DOHH2 (cell line): ENCODE measurements around the gene PTPRK.

Source experiments
- H3F3A ChIP-seq: fragments of 200-600 bp; sonication (generic), shearing (Covaris generic); 2 replicates; pipeline ENCODE4 v1.6.0; 2016; ENCODE audit warnings: antibody characterized with exemption, mild to moderate bottlenecking; ENCODE audit not compliant: control insufficient read depth, insufficient read depth
- H3K27ac ChIP-seq: fragments of 200-600 bp; sonication (generic); 2 replicates; pipeline ENCODE4 v1.5.1; 2014; ENCODE audit warnings: low read depth, mild to moderate bottlenecking, low read length, moderate library complexity
- H3K27me3 ChIP-seq: fragments of 200-600 bp; sonication (generic); 2 replicates; pipeline ENCODE4 v1.6.1; 2014; ENCODE audit warnings: mild to moderate bottlenecking, low read length, mixed read lengths; ENCODE audit not compliant: control insufficient read depth
- H3K36me3 ChIP-seq: fragments of 200-600 bp; sonication (generic); 2 replicates; pipeline ENCODE4 v1.6.1; 2014; ENCODE audit warnings: mild to moderate bottlenecking, low read length, moderate library complexity, mixed read lengths; ENCODE audit not compliant: control insufficient read depth
- H3K4me1 ChIP-seq: fragments of 200-600 bp; sonication (generic); 2 replicates; pipeline ENCODE4 v1.6.1; 2014; ENCODE audit warnings: mild to moderate bottlenecking, low read length, mixed read lengths; ENCODE audit not compliant: control insufficient read depth
- H3K4me2 ChIP-seq: fragments of 200-600 bp; sonication (generic); 2 replicates; pipeline ENCODE4 v1.6.0; 2014; ENCODE audit warnings: mild to moderate bottlenecking, low read length, moderate library complexity
- H3K4me3 ChIP-seq: fragments of 200-600 bp; sonication (generic); 2 replicates; pipeline ENCODE4 v1.5.1; 2014; ENCODE audit warnings: mild to moderate bottlenecking, low read length, mixed read lengths
- H3K79me2 ChIP-seq: fragments of 200-600 bp; sonication (generic); 2 replicates; pipeline ENCODE4 v1.6.1; 2014; ENCODE audit warnings: mild to moderate bottlenecking, low read length, mixed read lengths; ENCODE audit not compliant: control insufficient read depth
- H3K9me2 ChIP-seq: fragments of 200-600 bp; sonication (generic); replicated peaks from 2 replicates; pipeline ENCODE4 v1.6.1; 2014; ENCODE audit warnings: mild to moderate bottlenecking, low read length, mixed read lengths; ENCODE audit not compliant: control insufficient read depth
- H3K9me3 ChIP-seq: fragments of 200-600 bp; sonication (generic); 2 replicates; pipeline ENCODE4 v1.6.1; 2014; ENCODE audit warnings: antibody characterized with exemption, low read length, mixed read lengths; ENCODE audit not compliant: control insufficient read depth, insufficient read depth
- H4K20me1 ChIP-seq: fragments of 200-600 bp; sonication (generic); 2 replicates; pipeline ENCODE4 v1.6.0; 2014; ENCODE audit warnings: low read depth, mild to moderate bottlenecking, antibody characterized with exemption, low read length, moderate library complexity; ENCODE audit not compliant: control insufficient read depth, insufficient read depth
- EZH2phosphoT487 ChIP-seq: fragments of 200-600 bp; sonication (generic); IDR thresholded peaks from 2 replicates; pipeline ENCODE4 v1.6.1; 2017; ENCODE audit warnings: borderline replicate concordance, mild to moderate bottlenecking, antibody characterized with exemption, low read length, moderate library complexity, mixed read lengths
- TF ChIP-seq, protein P1 (sequence below): fragments of 200-600 bp; sonication (generic); IDR thresholded peaks from one replicate; pipeline ENCODE4 v1.5.1; 2014; ENCODE audit warnings: antibody characterized with exemption, mild to moderate bottlenecking, low read depth, low read length; ENCODE audit not compliant: poor library complexity, severe bottlenecking

PTPRK gene

DNA sequence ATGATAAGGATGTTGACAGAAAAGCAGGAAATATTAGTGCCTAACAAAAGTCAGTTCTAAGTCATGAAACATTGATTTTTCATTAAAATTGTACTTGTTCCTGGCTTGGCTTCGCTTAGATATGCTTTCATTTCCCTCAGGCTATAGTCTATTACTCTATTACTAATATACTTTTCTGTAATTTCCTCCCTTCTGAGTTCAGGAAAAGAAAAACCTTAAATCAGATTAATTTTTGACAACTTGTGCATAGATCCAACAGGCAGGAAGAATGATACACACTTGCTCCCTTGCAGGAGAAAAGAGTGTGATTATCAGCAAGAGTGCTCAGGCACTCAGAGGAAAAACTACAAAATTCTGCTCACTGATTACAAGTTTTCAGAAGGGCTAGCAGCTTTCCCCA lies 474.4 kb downstream of the PTPRK start:
- H3K4me3 ChIP-seq = no peak overlapping the region
- H3K27me3 ChIP-seq = no peaks in the 10 kb centered on the region

DNA sequence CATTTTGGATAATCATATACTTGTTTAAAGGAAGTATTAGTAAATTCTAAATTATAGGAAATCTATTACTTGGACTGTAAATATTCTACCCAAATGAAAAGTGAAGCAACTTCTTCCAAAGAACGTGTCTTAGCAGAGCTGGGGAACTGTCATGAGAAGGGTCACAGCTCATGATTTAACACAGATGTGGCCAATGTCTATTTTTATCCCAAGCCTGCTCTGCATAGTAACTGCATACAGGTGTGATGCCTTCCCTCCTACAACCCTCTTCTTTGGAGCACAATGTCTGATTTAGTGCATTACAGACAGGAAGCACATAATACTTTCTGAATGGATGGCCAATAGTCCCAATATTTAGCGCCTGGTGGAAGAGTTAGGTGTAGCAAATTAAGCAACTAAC lies 480.9 kb downstream of the PTPRK start:
- no peaks in the 10 kb centered on the region for H3K9me2 ChIP-seq

More for the DNA sequence above, 474.4 kb downstream of the PTPRK start:
- H3K4me2 ChIP-seq = no peak overlapping the region
- H3K9me3 ChIP-seq = no peaks in the 10 kb centered on the region
- TF ChIP-seq, protein P1, sequence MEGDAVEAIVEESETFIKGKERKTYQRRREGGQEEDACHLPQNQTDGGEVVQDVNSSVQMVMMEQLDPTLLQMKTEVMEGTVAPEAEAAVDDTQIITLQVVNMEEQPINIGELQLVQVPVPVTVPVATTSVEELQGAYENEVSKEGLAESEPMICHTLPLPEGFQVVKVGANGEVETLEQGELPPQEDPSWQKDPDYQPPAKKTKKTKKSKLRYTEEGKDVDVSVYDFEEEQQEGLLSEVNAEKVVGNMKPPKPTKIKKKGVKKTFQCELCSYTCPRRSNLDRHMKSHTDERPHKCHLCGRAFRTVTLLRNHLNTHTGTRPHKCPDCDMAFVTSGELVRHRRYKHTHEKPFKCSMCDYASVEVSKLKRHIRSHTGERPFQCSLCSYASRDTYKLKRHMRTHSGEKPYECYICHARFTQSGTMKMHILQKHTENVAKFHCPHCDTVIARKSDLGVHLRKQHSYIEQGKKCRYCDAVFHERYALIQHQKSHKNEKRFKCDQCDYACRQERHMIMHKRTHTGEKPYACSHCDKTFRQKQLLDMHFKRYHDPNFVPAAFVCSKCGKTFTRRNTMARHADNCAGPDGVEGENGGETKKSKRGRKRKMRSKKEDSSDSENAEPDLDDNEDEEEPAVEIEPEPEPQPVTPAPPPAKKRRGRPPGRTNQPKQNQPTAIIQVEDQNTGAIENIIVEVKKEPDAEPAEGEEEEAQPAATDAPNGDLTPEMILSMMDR = no peak
- no peak for TF ChIP-seq EZH2phosphoT487
- no peak overlapping the region for H3K27ac ChIP-seq
- no peaks in the 10 kb centered on the region for H3K9me2 ChIP-seq
- H3F3A ChIP-seq = no peaks in the 10 kb centered on the region
- no peaks in the 10 kb centered on the region for H3K36me3 ChIP-seq
- no peaks in the 10 kb centered on the region for H4K20me1 ChIP-seq
- H3K4me1 ChIP-seq = no peaks in the 10 kb centered on the region
- no peaks in the 10 kb centered on the region for H3K79me2 ChIP-seq

DNA sequence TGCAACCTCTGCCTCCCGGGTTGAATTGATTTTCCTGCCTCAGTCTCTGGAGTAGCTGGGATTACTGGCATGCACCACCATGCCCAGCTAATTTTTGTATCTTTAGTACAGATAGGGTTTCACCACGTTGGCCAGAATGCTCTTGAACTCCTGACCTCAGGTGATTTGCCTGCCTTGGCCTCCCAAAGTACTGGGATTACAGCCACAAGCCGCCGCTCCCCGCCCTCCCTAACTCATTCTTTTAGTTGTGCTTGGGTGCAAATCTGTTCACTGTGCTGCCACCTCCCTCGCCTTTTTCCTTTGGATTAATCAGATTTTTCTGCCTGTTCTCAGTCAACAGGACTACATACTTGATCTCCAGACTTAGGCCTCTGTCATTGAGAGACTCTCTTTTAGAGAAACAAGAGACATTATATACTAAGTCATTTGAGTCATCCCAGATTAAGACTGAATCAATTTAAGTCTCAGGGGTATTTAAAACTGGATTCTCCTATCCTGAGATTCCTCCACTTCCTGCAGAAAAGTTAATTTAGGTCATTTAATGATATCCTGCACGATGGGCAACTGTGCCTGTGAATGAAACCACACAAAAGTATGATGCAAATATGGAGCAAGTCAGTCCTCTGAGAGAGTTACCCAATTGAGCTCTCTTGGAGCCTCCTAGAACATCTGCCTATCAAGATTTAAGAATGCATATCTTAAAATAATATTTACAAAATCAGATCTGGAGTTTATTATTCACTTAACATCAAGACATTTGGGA lies 483.4 kb downstream of the PTPRK start:
- no peak overlapping the region for H3K4me3 ChIP-seq
- H3K4me2 ChIP-seq = no peak overlapping the region
- H3K27me3 ChIP-seq = no peaks in the 10 kb centered on the region
- H3K79me2 ChIP-seq = no peaks in the 10 kb centered on the region
- no peaks in the 10 kb centered on the region for H3K9me3 ChIP-seq
- no peak for TF ChIP-seq EZH2phosphoT487
- TF ChIP-seq, protein P1 = no peak
- no peaks in the 10 kb centered on the region for H4K20me1 ChIP-seq
- H3F3A ChIP-seq = no peaks in the 10 kb centered on the region
- H3K36me3 ChIP-seq = no peaks in the 10 kb centered on the region
- no peak overlapping the region for H3K27ac ChIP-seq
- no peaks in the 10 kb centered on the region for H3K4me1 ChIP-seq
- H3K9me2 ChIP-seq = no peaks in the 10 kb centered on the region

More for the DNA sequence above, 480.9 kb downstream of the PTPRK start:
- no peak overlapping the region for H3K27ac ChIP-seq
- H3F3A ChIP-seq = no peaks in the 10 kb centered on the region
- no peak overlapping the region for H3K4me3 ChIP-seq
- H3K36me3 ChIP-seq = no peaks in the 10 kb centered on the region
- H3K27me3 ChIP-seq = no peaks in the 10 kb centered on the region
- H3K4me2 ChIP-seq = no peak overlapping the region
- no peak for TF ChIP-seq EZH2phosphoT487
- H3K4me1 ChIP-seq = no peaks in the 10 kb centered on the region
- no peaks in the 10 kb centered on the region for H4K20me1 ChIP-seq
- no peaks in the 10 kb centered on the region for H3K79me2 ChIP-seq
- H3K9me3 ChIP-seq = no peaks in the 10 kb centered on the region

DNA sequence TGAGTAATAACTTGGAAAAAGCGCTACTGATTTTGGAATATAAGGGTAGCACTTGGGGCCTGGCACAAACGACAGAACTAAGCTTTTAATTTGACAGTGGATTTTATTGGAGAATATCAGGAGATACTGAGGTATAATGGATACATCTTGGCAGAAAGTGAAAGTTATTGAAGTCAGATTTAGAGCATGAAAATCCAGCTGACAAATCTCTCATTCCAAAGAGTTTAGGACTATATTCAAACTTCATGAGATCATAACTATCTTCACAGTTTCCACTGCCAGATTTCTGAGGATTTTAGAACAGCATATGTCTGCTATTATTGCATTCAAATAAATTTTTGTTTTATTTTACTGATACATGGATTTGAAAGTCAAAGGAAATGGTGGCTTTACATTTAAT lies 487.2 kb downstream of the PTPRK start:
- no peaks in the 10 kb centered on the region for H3K9me2 ChIP-seq
- H4K20me1 ChIP-seq = no peaks in the 10 kb centered on the region
- no peak overlapping the region for H3K4me2 ChIP-seq
- H3K27ac ChIP-seq = no peak overlapping the region
- no peak overlapping the region for H3K4me3 ChIP-seq
- H3K79me2 ChIP-seq = no peaks in the 10 kb centered on the region
- no peaks in the 10 kb centered on the region for H3K36me3 ChIP-seq
- no peak for TF ChIP-seq EZH2phosphoT487
- TF ChIP-seq, protein P1 = no peak
- no peaks in the 10 kb centered on the region for H3K4me1 ChIP-seq
- H3F3A ChIP-seq = no peaks in the 10 kb centered on the region
- H3K9me3 ChIP-seq = no peaks in the 10 kb centered on the region
- no peaks in the 10 kb centered on the region for H3K27me3 ChIP-seq
